GM12878 (cell line): ENCODE results near the gene RCOR2. TPM values are rescaled to one million over a fixed set of nuclear protein-coding genes. Genes with fewer than 3 reads are reported as not detected.
A peak's percentile ranks its signal among the peaks of the same experiment; 100 is the strongest.

Experiments
- ATF3 ChIP-seq: IDR thresholded peaks from 2 replicates; pipeline ENCODE4 v1.6.1; 2011; ENCODE audit warnings: low read depth, mild to moderate bottlenecking, low read length, moderate library complexity, borderline replicate concordance; ENCODE audit errors: extremely low read depth
- BRCA1 ChIP-seq: IDR thresholded peaks from 2 replicates; pipeline ENCODE4 v1.6.1; 2011; ENCODE audit warnings: low read depth, low read length, improper control_type of control experiment
- CBX5 ChIP-seq: sonication (generic); IDR thresholded peaks from 2 replicates; pipeline ENCODE4 v1.6.1; 2016; ENCODE audit warnings: low read depth, moderate library complexity, mild to moderate bottlenecking, inconsistent platforms
- CHD2 ChIP-seq: IDR thresholded peaks from 2 replicates; pipeline ENCODE4 v1.6.1; 2011; ENCODE audit warnings: low read depth, low read length, improper control_type of control experiment, borderline replicate concordance
- CUX1 ChIP-seq: IDR thresholded peaks from 2 replicates; pipeline ENCODE4 v1.6.1; 2012; ENCODE audit warnings: improper control_type of control experiment, low read depth, low read length; ENCODE audit not compliant: insufficient replicate concordance
- JUND ChIP-seq: IDR thresholded peaks from 2 replicates; pipeline ENCODE4 v1.6.1; 2012; ENCODE audit warnings: low read depth, mild to moderate bottlenecking, low read length, improper control_type of control experiment, moderate library complexity
- PBX3 ChIP-seq: IDR thresholded peaks from 2 replicates; pipeline ENCODE4 v1.6.1; 2011; ENCODE audit warnings: mild to moderate bottlenecking, low read depth, low read length, moderate library complexity; ENCODE audit not compliant: insufficient replicate concordance
- PML ChIP-seq: IDR thresholded peaks from 2 replicates; pipeline ENCODE4 v1.6.1; 2012; ENCODE audit warnings: low read length, inconsistent platforms
- POLR2AphosphoS2 ChIP-seq: IDR thresholded peaks from 2 replicates; pipeline ENCODE4 v1.6.1; 2011; ENCODE audit warnings: low read depth, mild to moderate bottlenecking, low read length, improper control_type of control experiment, moderate library complexity
- PRDM15 ChIP-seq: fragments of 450-650 bp; formaldehyde crosslinking; IDR thresholded peaks from 2 replicates; pipeline ENCODE4 v1.4.0; 2020; ENCODE audit warnings: mild to moderate bottlenecking, moderate library complexity
- TAF1 ChIP-seq: IDR thresholded peaks from 2 replicates; pipeline ENCODE4 v1.6.1; 2011; ENCODE audit warnings: mild to moderate bottlenecking, low read depth, low read length, borderline replicate concordance
- TCF7 ChIP-seq: IDR thresholded peaks from 2 replicates; pipeline ENCODE4 v1.6.1; 2014; ENCODE audit warnings: antibody characterized with exemption, borderline replicate concordance
- ZBTB40 ChIP-seq: fragments of 450-650 bp; IDR thresholded peaks from 2 replicates; pipeline ENCODE4 v1.6.1; 2016; ENCODE audit warnings: mild to moderate bottlenecking, moderate library complexity, borderline replicate concordance
- ZNF274 ChIP-seq: IDR thresholded peaks from one replicate; pipeline ENCODE4 v1.8.0; 2011; ENCODE audit not compliant: insufficient read length, insufficient read depth
- ZNF384 ChIP-seq: IDR thresholded peaks from 2 replicates; pipeline ENCODE4 v1.6.1; 2012; ENCODE audit warnings: low read depth, mild to moderate bottlenecking, low read length, improper control_type of control experiment, borderline replicate concordance
- polyA plus RNA-seq, 11 experiments: library from polyadenylated mRNA; depleted of rRNA in 4 of 11; unstranded in 6 of 11; stranded (reverse) in 5 of 11; fragments of >200 nt; fragmentation: Nextera tagmentation in 4 of 11; fragmentation: Illumina TruSeq in 1 of 11; extraction: Ambion mirVana in 4 of 11; extraction: Trizol in 1 of 11; gene quantifications; 1 replicate in 1 of 11; 2 replicates in 10 of 11; pipeline versions ENCODE4 v1.2.1 to v1.2.3, GENCODE V29; 2011 to 2016; ENCODE audit warnings: inconsistent platforms in 2 of 11, missing spikeins in 2 of 11, low read depth in 1 of 11
- total RNA-seq, 4 experiments: library from RNA; depleted of rRNA in 3 of 4; stranded (reverse); fragments of >200 nt in 3 of 4; fragmentation: Illumina TruSeq in 1 of 4; extraction: Trizol in 1 of 4; gene quantifications; 2 replicates each; pipeline versions ENCODE4 v1.2.1 to v1.2.3, GENCODE V29; 2013 to 2021

RCOR2 gene
- total and polyA plus RNA-seq, 10 of the 15 experiments (the other 5 are each of a cell fraction or from before 2014, with no cell fraction given): 0.06 to 0.32 (median 0.17) TPM; not detected in 5

GRCh38 chr11:63866211-63866610, 50.8 kb downstream of the RCOR2 start (continued):
- TF ChIP-seq CUX1 (peak; percentile 46), CHD2 (no peak), PRDM15 (CRISPR knock-in tag) (no peak), TCF7 (no peak), ATF3 (no peak), BRCA1 (no peak), CBX5 (0 out of 2 replicates have a peak, but pooled peaks have one; percentile 47), ZNF274 (no peak), ZNF384 (peak; percentile 95), POLR2AphosphoS2 (no peak), ZBTB40 (peak; percentile 90), PBX3 (no peak), PML (no peak), JUND (no peak), TAF1 (no peak)
